Measurements from ENCODE around the gene SLC5A9.

Gene SLC5A9

GRCh38 chr1:48214820-48215219 is 7.7 kb upstream of the SLC5A9 start:
- Histone ChIP-seq H3K9ac (ENCODE audit: low read length) (no peak overlapping the region), H3K4me1 (ENCODE audit: control insufficient read depth, insufficient read depth, low read length) (peaks cover 9% of the 10 kb centered on the region), H3K36me3 (ENCODE audit: control insufficient read depth, insufficient read depth, low read length, severe bottlenecking) (no peaks in the 10 kb centered on the region), H3K27me3 (replicated peaks; ENCODE audit: control insufficient read depth, insufficient read depth, low read length) (peaks cover 8% of the 10 kb centered on the region), H3K9me3 (ENCODE audit: control insufficient read depth, low read length) (no peaks in the 10 kb centered on the region), H3K4me3 (ENCODE audit: low read length) (no peak overlapping the region)
- DNase-seq (ENCODE audit: low read depth) = no peak

GRCh38 chr1:48215222-48215621 is 7.3 kb upstream of the SLC5A9 start:
- no peak overlapping the region for H3K9ac ChIP-seq (ENCODE audit: low read length)
- no peak for DNase-seq (ENCODE audit: low read depth)
- no peaks in the 10 kb centered on the region for H3K36me3 ChIP-seq (ENCODE audit: control insufficient read depth, insufficient read depth, low read length, severe bottlenecking)
- peaks cover 9% of the 10 kb centered on the region for H3K4me1 ChIP-seq (ENCODE audit: control insufficient read depth, insufficient read depth, low read length)
- no peaks in the 10 kb centered on the region for H3K9me3 ChIP-seq (ENCODE audit: control insufficient read depth, low read length)
- H3K4me3 ChIP-seq (ENCODE audit: low read length) = no peak overlapping the region
- H3K27me3 ChIP-seq (replicated peaks; ENCODE audit: control insufficient read depth, insufficient read depth, low read length) = peaks cover 11% of the 10 kb centered on the region

- Histone ChIP-seq H3K9me3 (ENCODE audit: control insufficient read depth, low read length) (no peaks in the 10 kb centered on the region), H3K36me3 (ENCODE audit: control insufficient read depth, insufficient read depth, low read length, severe bottlenecking) (no peaks in the 10 kb centered on the region), H3K4me3 (ENCODE audit: low read length) (no peak overlapping the region), H3K4me1 (ENCODE audit: control insufficient read depth, insufficient read depth, low read length) (peaks cover 9% of the 10 kb centered on the region), H3K27me3 (replicated peaks; ENCODE audit: control insufficient read depth, insufficient read depth, low read length) (peaks cover 17% of the 10 kb centered on the region), H3K9ac (ENCODE audit: low read length) (no peak overlapping the region)
- no peak for DNase-seq (ENCODE audit: low read depth)
Observed at GRCh38 chr1:48215889-48216288, 6.6 kb upstream of the SLC5A9 start.

GRCh38 chr1:48216313-48216712 is 6.2 kb upstream of the SLC5A9 start:
- no peak overlapping the region for H3K4me3 ChIP-seq (ENCODE audit: low read length)
- peak; percentile 1 for DNase-seq (ENCODE audit: low read depth)
- H3K9ac ChIP-seq (ENCODE audit: low read length) = no peak overlapping the region
- peaks cover 18% of the 10 kb centered on the region for H3K27me3 ChIP-seq (replicated peaks; ENCODE audit: control insufficient read depth, insufficient read depth, low read length)
- H3K36me3 ChIP-seq (ENCODE audit: control insufficient read depth, insufficient read depth, low read length, severe bottlenecking) = no peaks in the 10 kb centered on the region
- peaks cover 9% of the 10 kb centered on the region for H3K4me1 ChIP-seq (ENCODE audit: control insufficient read depth, insufficient read depth, low read length)
- no peaks in the 10 kb centered on the region for H3K9me3 ChIP-seq (ENCODE audit: control insufficient read depth, low read length)

- Histone ChIP-seq H3K9me3 (ENCODE audit: control insufficient read depth, low read length) (no peaks in the 10 kb centered on the region), H3K9ac (ENCODE audit: low read length) (no peak overlapping the region), H3K27me3 (replicated peaks; ENCODE audit: control insufficient read depth, insufficient read depth, low read length) (peaks cover 22% of the 10 kb centered on the region), H3K4me3 (ENCODE audit: low read length) (no peak overlapping the region), H3K36me3 (ENCODE audit: control insufficient read depth, insufficient read depth, low read length, severe bottlenecking) (no peaks in the 10 kb centered on the region), H3K4me1 (ENCODE audit: control insufficient read depth, insufficient read depth, low read length) (peaks cover 9% of the 10 kb centered on the region)
- no peak for DNase-seq (ENCODE audit: low read depth)
Observed at GRCh38 chr1:48216941-48217340, 5.6 kb upstream of the SLC5A9 start.

- H3K4me3 ChIP-seq (ENCODE audit: low read length) = no peak overlapping the region
- no peaks in the 10 kb centered on the region for H3K9me3 ChIP-seq (ENCODE audit: control insufficient read depth, low read length)
Observed at GRCh38 chr1:48217856-48218255, 4.7 kb upstream of the SLC5A9 start.

GRCh38 chr1:48219803-48220202 is 2.7 kb upstream of the SLC5A9 start:
- H3K9me3 ChIP-seq (ENCODE audit: control insufficient read depth, low read length) = no peaks in the 10 kb centered on the region
- no peaks in the 10 kb centered on the region for H3K36me3 ChIP-seq (ENCODE audit: control insufficient read depth, insufficient read depth, low read length, severe bottlenecking)
- H3K9ac ChIP-seq (ENCODE audit: low read length) = no peak overlapping the region
- no peak for DNase-seq (ENCODE audit: low read depth)
- H3K4me1 ChIP-seq (ENCODE audit: control insufficient read depth, insufficient read depth, low read length) = peaks cover 7% of the 10 kb centered on the region
- H3K4me3 ChIP-seq (ENCODE audit: low read length) = no peak overlapping the region
- H3K27me3 ChIP-seq (replicated peaks; ENCODE audit: control insufficient read depth, insufficient read depth, low read length) = peaks cover 32% of the 10 kb centered on the region

More at GRCh38 chr1:48217856-48218255, 4.7 kb upstream of the SLC5A9 start:
- Histone ChIP-seq H3K27me3 (replicated peaks; ENCODE audit: control insufficient read depth, insufficient read depth, low read length) (peaks cover 24% of the 10 kb centered on the region), H3K36me3 (ENCODE audit: control insufficient read depth, insufficient read depth, low read length, severe bottlenecking) (no peaks in the 10 kb centered on the region), H3K4me1 (ENCODE audit: control insufficient read depth, insufficient read depth, low read length) (peaks cover 9% of the 10 kb centered on the region), H3K9ac (ENCODE audit: low read length) (no peak overlapping the region)
- no peak for DNase-seq (ENCODE audit: low read depth)

GRCh38 chr1:48221122-48221521 is 1.4 kb upstream of the SLC5A9 start:
- H3K27me3 ChIP-seq (replicated peaks; ENCODE audit: control insufficient read depth, insufficient read depth, low read length) = peaks cover 27% of the 10 kb centered on the region
- no peak overlapping the region for H3K4me3 ChIP-seq (ENCODE audit: low read length)
- no peaks in the 10 kb centered on the region for H3K9me3 ChIP-seq (ENCODE audit: control insufficient read depth, low read length)
- H3K36me3 ChIP-seq (ENCODE audit: control insufficient read depth, insufficient read depth, low read length, severe bottlenecking) = no peaks in the 10 kb centered on the region
- no peaks in the 10 kb centered on the region for H3K4me1 ChIP-seq (ENCODE audit: control insufficient read depth, insufficient read depth, low read length)
- H3K9ac ChIP-seq (ENCODE audit: low read length) = no peak overlapping the region
- DNase-seq (ENCODE audit: low read depth) = no peak

- H3K36me3 ChIP-seq (ENCODE audit: control insufficient read depth, insufficient read depth, low read length, severe bottlenecking) = no peaks in the 10 kb centered on the region
- no peak for DNase-seq (ENCODE audit: low read depth)
- H3K9ac ChIP-seq (ENCODE audit: low read length) = no peak overlapping the region
- H3K27me3 ChIP-seq (replicated peaks; ENCODE audit: control insufficient read depth, insufficient read depth, low read length) = peaks cover 27% of the 10 kb centered on the region
- no peaks in the 10 kb centered on the region for H3K9me3 ChIP-seq (ENCODE audit: control insufficient read depth, low read length)
- H3K4me3 ChIP-seq (ENCODE audit: low read length) = no peak overlapping the region
- H3K4me1 ChIP-seq (ENCODE audit: control insufficient read depth, insufficient read depth, low read length) = no peaks in the 10 kb centered on the region
Observed at GRCh38 chr1:48221657-48222056, 859 bp upstream of the SLC5A9 start.

- DNase-seq (ENCODE audit: low read depth) = no peak
- no peak overlapping the region for H3K9ac ChIP-seq (ENCODE audit: low read length)
- H3K4me3 ChIP-seq (ENCODE audit: low read length) = no peak overlapping the region
- H3K9me3 ChIP-seq (ENCODE audit: control insufficient read depth, low read length) = no peaks in the 10 kb centered on the region
- no peaks in the 10 kb centered on the region for H3K36me3 ChIP-seq (ENCODE audit: control insufficient read depth, insufficient read depth, low read length, severe bottlenecking)
- H3K4me1 ChIP-seq (ENCODE audit: control insufficient read depth, insufficient read depth, low read length) = no peaks in the 10 kb centered on the region
- peaks cover 27% of the 10 kb centered on the region for H3K27me3 ChIP-seq (replicated peaks; ENCODE audit: control insufficient read depth, insufficient read depth, low read length)
Observed at GRCh38 chr1:48223366-48224240, 1.1 kb downstream of the SLC5A9 start.

GRCh38 chr1:48224791-48225190 is 2.3 kb downstream of the SLC5A9 start:
- Histone ChIP-seq H3K36me3 (ENCODE audit: control insufficient read depth, insufficient read depth, low read length, severe bottlenecking) (no peaks in the 10 kb centered on the region), H3K9ac (ENCODE audit: low read length) (no peak overlapping the region), H3K9me3 (ENCODE audit: control insufficient read depth, low read length) (no peaks in the 10 kb centered on the region), H3K4me1 (ENCODE audit: control insufficient read depth, insufficient read depth, low read length) (no peaks in the 10 kb centered on the region), H3K4me3 (ENCODE audit: low read length) (no peak overlapping the region), H3K27me3 (replicated peaks; ENCODE audit: control insufficient read depth, insufficient read depth, low read length) (peaks cover 27% of the 10 kb centered on the region)
- no peak for DNase-seq (ENCODE audit: low read depth)

- DNase-seq (ENCODE audit: low read depth) = no peak
- Histone ChIP-seq H3K9ac (ENCODE audit: low read length) (no peak overlapping the region), H3K4me3 (ENCODE audit: low read length) (no peak overlapping the region), H3K4me1 (ENCODE audit: control insufficient read depth, insufficient read depth, low read length) (no peaks in the 10 kb centered on the region), H3K36me3 (ENCODE audit: control insufficient read depth, insufficient read depth, low read length, severe bottlenecking) (no peaks in the 10 kb centered on the region), H3K9me3 (ENCODE audit: control insufficient read depth, low read length) (no peaks in the 10 kb centered on the region), H3K27me3 (replicated peaks; ENCODE audit: control insufficient read depth, insufficient read depth, low read length) (peaks cover 28% of the 10 kb centered on the region)
Observed at GRCh38 chr1:48225579-48225978, 3.1 kb downstream of the SLC5A9 start.

All from adipocyte (in vitro differentiated cells).